Stimulated activated CD8-positive, alpha-beta memory T cell treated with anti-CD3 and anti-CD28 coated beads, Interleukin-12 subunit alpha, Interleukin-12 subunit beta, amount 100 ng/mL, for 1 hour (primary cell): ENCODE results near the gene AGAP1.

Source experiments
- DNase-seq: peaks from one replicate; pipeline ENCODE4 v3.0.0-alpha.2; 2020; ENCODE audit warnings: low read depth

AGAP1 gene

DNA sequence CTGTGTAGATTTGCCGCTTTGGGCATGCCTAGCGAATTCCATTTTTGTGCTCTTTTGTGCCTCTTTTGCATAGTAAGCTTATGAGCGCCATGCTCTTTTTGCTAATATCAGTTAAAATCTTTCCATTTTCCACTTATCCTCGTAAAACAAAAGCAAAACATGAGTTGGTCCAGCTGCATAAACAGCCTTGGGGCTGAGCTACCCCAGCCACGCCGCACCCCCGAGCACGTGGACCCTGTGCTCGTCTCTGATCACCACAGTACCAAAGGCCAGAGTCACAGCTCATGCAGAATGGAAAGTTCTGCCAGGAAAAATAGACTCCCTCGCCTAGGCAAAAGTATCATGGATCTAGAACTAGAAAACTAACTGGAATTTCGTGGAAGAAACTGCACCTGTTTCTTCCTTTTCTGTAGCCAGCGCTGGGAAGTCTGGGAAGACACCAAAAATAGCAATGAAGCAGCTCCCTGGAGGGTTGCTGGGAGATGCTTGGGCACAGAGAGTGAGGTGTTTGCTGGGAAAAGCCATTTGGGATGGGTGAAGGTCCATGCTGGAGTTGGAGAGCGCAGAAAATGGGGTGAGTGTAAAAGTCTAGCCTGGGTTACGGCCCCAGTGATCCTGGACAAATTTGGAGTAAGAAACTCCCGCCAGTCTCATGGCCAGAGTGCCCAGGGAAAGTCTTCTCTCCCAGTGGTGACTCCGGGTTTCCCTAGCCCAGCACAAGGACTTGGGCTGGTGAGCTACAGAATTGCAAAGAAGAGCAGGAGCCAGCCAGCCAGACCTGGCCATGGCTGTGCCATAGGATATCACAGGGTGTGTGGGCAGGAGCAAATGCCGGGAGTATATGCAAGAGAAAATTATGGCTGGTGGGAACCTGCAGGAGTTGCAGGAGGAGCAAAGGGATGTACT lies 456.0 kb downstream of the AGAP1 start:
- no peak for DNase-seq

DNA sequence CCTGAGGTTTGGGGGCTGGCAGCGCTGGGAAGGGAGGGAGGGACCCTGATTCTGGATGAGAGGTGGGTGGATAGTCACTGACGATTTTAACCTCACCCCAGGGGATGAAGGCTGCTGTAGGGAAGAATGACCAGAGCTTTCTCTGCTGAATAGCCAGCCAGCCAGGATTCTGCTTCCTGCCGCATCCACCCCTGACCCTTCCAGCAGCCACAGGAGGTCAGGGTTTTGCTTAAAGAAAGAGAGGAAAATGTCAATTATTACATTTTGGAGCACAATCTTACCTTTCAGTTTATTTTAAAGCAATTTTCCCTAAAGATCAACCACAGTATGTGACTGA lies 456.6 kb downstream of the AGAP1 start:
- no peak for DNase-seq

DNA sequence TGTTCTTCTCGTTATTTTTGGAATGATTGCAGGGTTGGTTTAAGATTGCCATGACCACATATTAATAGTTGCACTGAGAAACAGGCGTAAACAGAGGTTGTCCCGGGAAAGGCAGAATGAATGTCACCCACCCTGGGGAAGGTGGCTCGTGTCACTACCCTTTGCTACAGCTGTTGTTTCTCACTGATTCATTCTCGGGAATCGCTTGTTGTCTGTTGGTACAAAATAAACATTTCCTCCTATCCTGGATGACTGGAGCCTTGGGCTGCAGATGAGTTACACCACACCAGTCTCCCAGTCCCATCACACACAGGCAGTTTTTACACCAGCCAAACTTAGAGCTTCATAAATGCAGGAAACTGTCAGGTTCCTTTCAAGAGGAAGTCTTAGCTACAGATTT lies 457.6 kb downstream of the AGAP1 start:
- no peak for DNase-seq

DNA sequence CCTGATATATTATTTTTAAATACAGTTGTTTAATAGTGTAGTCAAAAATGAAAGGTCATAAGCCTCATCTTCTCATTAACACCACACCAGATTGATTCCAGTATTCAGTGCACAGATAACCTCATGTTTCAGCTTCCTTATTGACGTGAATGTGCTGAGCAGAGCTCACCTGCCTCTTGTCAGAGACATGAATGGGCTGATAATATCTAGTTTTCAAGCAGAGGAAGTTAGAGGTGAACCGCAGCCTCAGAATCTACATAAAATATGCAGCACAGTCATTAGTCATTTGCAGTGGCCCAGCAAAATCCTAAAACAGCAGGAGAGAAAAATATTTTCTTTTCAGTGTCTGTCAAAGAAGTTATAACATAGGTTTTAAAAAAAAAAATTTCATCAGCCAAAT lies 458.1 kb downstream of the AGAP1 start:
- DNase-seq: peak; percentile 5

DNA sequence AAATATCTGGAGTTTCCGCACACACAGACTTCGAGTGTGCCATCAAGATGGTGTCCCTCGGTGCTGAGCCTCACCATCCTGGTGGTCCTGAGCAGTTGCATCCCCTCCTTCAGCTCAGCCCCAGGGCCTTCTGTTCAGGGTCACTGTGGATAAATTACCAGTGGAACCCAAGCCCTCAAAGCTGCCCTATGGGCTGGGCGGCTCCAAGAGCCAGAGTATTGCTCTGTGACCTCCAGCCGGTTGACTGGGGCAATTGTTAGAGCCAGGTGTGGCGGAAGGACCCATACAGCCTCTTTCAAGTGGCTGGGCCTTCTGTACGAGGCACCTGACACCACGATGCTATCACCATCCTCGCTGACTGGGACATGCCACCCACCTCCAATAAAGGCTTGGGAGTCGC lies 458.9 kb downstream of the AGAP1 start:
- no peak for DNase-seq

- DNase-seq: no peak
Measured at GRCh38 chr2:235954281-235954680, 460.4 kb downstream of the AGAP1 start.

- DNase-seq: no peak
Measured at GRCh38 chr2:235954888-235955480, 461.1 kb downstream of the AGAP1 start.

DNA sequence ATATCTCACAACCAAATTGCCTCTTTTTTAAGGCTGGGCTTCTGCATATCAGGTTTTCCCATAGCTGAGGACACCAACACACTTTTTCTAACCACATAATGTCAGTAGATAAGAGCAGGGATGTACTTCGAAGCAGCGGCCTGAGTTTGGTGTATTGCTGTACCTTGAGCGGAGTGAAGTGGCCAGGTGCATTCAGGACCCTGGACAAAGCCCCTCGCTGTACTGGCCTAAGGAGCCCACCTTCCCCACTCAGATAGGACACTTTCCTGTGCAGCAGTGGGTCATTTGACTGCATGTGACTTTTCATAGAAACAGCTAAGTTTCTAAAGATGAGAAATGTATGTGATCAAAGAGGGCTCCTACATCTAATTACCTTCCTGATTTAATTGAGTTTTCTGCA lies 461.8 kb downstream of the AGAP1 start:
- no peak for DNase-seq

GRCh38 chr2:235956281-235956970 lies 462.6 kb downstream of the AGAP1 start:
- DNase-seq: no peak

- no peak for DNase-seq
Measured at GRCh38 chr2:235957251-235957650, 463.4 kb downstream of the AGAP1 start.

DNA sequence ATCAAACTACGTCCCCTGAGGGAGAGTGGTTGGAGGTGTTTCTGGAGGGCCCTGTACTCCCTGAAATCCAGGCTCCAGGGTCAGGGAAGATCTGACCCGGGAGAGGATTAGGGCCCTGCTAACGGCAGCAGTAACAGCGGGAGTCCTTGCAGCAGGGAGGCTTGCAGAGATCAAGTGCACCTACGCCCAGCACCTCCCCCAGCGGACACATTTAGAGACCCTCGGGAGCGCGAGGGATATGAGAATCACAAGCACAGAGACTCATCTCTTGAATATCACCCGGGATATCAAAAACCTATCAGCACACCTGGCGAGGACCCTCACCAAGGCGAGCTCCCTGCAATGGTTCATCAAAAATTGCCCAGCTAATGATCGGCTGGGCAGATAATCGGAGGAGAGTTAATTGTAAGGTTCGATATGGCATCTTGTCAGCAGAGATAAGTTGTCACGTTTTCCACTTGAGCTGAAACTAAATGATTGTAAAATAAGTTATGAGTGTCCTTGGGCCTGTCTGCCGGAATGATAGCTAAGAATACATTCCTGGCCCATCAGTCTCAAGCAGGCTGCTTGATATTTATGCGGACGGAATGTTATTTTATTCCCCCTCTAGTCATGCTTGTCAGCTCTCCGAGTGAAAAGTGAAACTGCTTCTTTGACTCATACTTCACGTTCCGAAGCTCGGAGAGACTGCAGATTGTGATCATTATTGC lies 464.5 kb downstream of the AGAP1 start:
- DNase-seq: no peak

GRCh38 chr2:235958931-235959410 lies 465.1 kb downstream of the AGAP1 start:
- DNase-seq: no peak

- no peak for DNase-seq
Measured at GRCh38 chr2:235960011-235960715, 466.3 kb downstream of the AGAP1 start.

- DNase-seq: no peak
Measured at GRCh38 chr2:235960716-235961640, 467.1 kb downstream of the AGAP1 start.

- DNase-seq: no peak
Measured at GRCh38 chr2:235961711-235962110, 467.9 kb downstream of the AGAP1 start.

GRCh38 chr2:235963853-235964577 lies 470.2 kb downstream of the AGAP1 start:
- DNase-seq: no peak

- no peak for DNase-seq
Measured at GRCh38 chr2:235964787-235965390, 471.0 kb downstream of the AGAP1 start.

DNA sequence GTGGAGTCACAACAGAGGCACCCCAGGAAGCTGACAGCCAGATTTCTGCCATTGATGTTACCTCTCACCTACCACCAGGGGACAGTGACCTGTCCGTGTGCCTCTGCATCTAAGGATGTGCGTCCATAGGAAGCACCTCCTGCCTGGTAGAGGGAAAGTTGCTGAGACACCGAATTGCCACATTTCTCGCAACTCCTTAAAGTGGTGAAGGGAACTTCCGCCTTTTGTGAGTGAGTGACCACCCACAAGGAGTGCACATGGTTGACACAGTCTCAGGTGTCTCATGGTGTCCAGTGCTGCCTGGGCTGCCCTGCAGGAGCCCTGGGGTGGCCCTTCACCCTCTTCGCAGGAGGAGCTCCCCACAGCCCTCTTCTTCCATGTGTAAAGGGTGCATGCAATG lies 472.6 kb downstream of the AGAP1 start:
- DNase-seq: no peak

DNA sequence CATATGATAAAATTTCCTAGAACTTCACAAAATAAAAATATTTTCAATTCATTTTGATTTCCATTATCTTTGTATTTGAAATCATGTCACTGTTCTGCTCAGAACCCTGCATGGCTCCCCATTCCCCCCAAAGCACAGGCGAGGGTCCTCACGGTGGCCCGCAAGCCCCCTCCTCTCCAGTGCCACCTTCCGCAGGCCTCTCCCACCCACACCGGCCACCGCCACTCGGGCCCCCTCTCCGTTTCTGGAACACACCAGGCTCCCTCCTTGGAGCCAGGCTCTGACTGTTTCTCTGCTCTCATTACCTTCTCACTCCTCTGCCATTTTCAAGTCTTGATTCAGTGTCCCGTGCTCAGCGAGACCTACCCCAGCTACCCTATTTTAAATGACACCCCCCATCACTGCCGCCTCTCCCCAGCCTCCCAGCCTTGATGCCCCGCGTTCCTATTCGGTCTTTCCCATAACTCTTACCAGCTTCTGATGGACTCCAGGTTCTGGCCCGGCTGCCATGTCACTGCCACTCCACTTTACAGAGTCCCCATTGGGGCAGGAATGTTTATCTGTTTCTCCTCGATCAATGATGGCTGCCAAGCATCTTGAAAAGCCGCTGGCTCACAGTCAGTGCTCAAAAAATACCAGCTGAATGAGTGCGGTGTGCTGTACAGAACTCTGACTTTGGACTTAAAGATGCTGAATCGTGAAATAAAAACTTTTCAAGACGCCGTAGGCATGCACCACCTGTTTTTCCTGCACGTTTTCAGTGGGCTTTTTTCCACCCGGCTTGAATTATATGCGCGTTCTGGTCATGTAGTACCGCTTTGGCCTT lies 473.3 kb downstream of the AGAP1 start:
- DNase-seq: no peak
